Natural killer cell (primary cell): ENCODE measurements around the gene MVB12B. TPM values are rescaled to one million over a fixed set of nuclear protein-coding genes. Genes with fewer than 3 reads are reported as not detected.
A peak's percentile ranks its signal among the peaks of the same experiment; 100 is the strongest.

ENCODE experiments used
- ATAC-seq, 3 donors: fragments of 150-1000 bp in 2 of 3; fragments of 200-7000 bp in 1 of 3; cut with Tn5 transposase; 1 replicate in 1 of 3; 2 replicates in 2 of 3; pipeline ENCODE4 v1.10.0; 2021; ENCODE audit warnings: mild to moderate bottlenecking in 2 of 3, moderate library complexity in 2 of 3
- DNase-seq, 2 donors: peaks; one replicate each; pipeline versions ENCODE4 v3.0.0 to v3.0.0-alpha.2; 2013 to 2021; ENCODE audit warnings: mixed read lengths in 1 of 2
- H3K27ac ChIP-seq: one replicate; pipeline ENCODE4 v1.5.1; 2013; ENCODE audit warnings: mild to moderate bottlenecking, low read length
- H3K27me3 ChIP-seq: one replicate; pipeline ENCODE4 v1.6.1; 2013; ENCODE audit warnings: low read length; ENCODE audit not compliant: control insufficient read depth, insufficient read depth
- H3K36me3 ChIP-seq: one replicate; pipeline ENCODE4 v1.6.1; 2013; ENCODE audit warnings: low read length; ENCODE audit not compliant: control insufficient read depth, insufficient read depth
- H3K4me1 ChIP-seq: one replicate; pipeline ENCODE4 v1.6.1; 2013; ENCODE audit warnings: low read length; ENCODE audit not compliant: control insufficient read depth, insufficient read depth
- H3K4me3 ChIP-seq: one replicate; pipeline ENCODE4 v1.5.1; 2013; ENCODE audit warnings: low read length
- H3K9me3 ChIP-seq: one replicate; pipeline ENCODE4 v1.6.1; 2013; ENCODE audit warnings: low read length; ENCODE audit not compliant: control insufficient read depth, insufficient read depth
- H3K27ac Mint-ChIP-seq, 2 donors: one replicate each; pipeline ENCODE4 v1.8.0; 2022; ENCODE audit warnings: mild to moderate bottlenecking in 2 of 2, mixed read lengths in 2 of 2, moderate library complexity in 1 of 2
- H3K27me3 Mint-ChIP-seq, 2 donors: one replicate each; pipeline ENCODE4 v1.8.0; 2022; ENCODE audit warnings: low read depth in 2 of 2, mixed read lengths in 2 of 2
- H3K36me3 Mint-ChIP-seq: one replicate; pipeline ENCODE4 v1.8.0; 2022; ENCODE audit warnings: mixed read lengths
- H3K4me1 Mint-ChIP-seq, 2 donors: one replicate each; pipeline ENCODE4 v1.8.0; 2022; ENCODE audit warnings: mixed read lengths in 2 of 2
- H3K4me3 Mint-ChIP-seq: one replicate; pipeline ENCODE4 v1.8.0; 2022; ENCODE audit warnings: mild to moderate bottlenecking, moderate library complexity, mixed read lengths
- H3K9me3 Mint-ChIP-seq, 2 donors: one replicate each; pipeline ENCODE4 v1.8.0; 2022; ENCODE audit warnings: mixed read lengths in 2 of 2
- CTCF ChIP-seq: fragments of 200-600 bp; IDR thresholded peaks from one replicate; pipeline ENCODE4 v1.8.0; 2022; ENCODE audit warnings: antibody characterized with exemption
- WGBS: methylation state at CpG from one replicate; pipeline ENCODE4 v1.1.7; 2013; ENCODE audit warnings: missing lambda C conversion rate; ENCODE audit not compliant: insufficient coverage; 5-methylcytosine and 5-hydroxymethylcytosine counted together
- intact Hi-C: fragments of 100-400 bp; cut with micrococcal nuclease; formaldehyde crosslinking; loops from one replicate; pipeline ENCODE4 v1.14.2; 2022
- total RNA-seq, 4 donors: library from RNA; stranded (reverse); fragments of 120-200 nt in 1 of 4; gene quantifications; one replicate each; pipeline versions ENCODE4 v1.2.3 to v1.2.4, GENCODE V29; 2013 to 2022

MVB12B gene
- total RNA-seq, 3 donors from 2014 or later (not counting 1 experiment from before 2014, with no cell fraction given), result 2.0 to 13.0 (median 7.8) TPM

- Histone ChIP-seq H3K9me3 (no peaks in the 10 kb centered on the region), H3K27ac (no peak overlapping the region), H3K36me3 (no peaks in the 10 kb centered on the region), H3K4me3 (no peak overlapping the region), H3K4me1 (peaks cover 15% of the 10 kb centered on the region), H3K27me3 (peaks cover 7% of the 10 kb centered on the region)
- H3K9me3 Mint-ChIP-seq, result no peaks in the 10 kb centered on the region
- 81% methylated on average over 3 of the region's 3 CpGs for WGBS
- ATAC-seq (no peak), DNase-seq (no peak)
- H3K27ac Mint-ChIP-seq, result no peak overlapping the region
- intact Hi-C loops, result loop anchor here (1.0 to 5.0 kb wide), 5 partner anchors 93 to 933 kb away; no protein-coding TSS in a partner anchor
- no peaks in the 10 kb centered on the region for H3K36me3 Mint-ChIP-seq
- peaks cover 0 to 6% of the 10 kb centered on the region in 2 donors for H3K27me3 Mint-ChIP-seq
- H3K4me1 Mint-ChIP-seq, result peaks cover 6 to 9% of the 10 kb centered on the region in 2 donors
- peak; percentile 54 for TF ChIP-seq CTCF
- H3K4me3 Mint-ChIP-seq, result no peak overlapping the region
These were observed 164.9 kb downstream of the MVB12B start for GRCh38 chr9:126491568-126491879.

- intact Hi-C loops, result loop anchor here (1.0 to 5.0 kb wide), 5 partner anchors 94 to 934 kb away; no protein-coding TSS in a partner anchor
- TF ChIP-seq CTCF, result no peak
- peaks cover 7% of the 10 kb centered on the region for H3K27me3 ChIP-seq
- Mint-ChIP-seq H3K27ac (no peak overlapping the region), H3K36me3 (no peaks in the 10 kb centered on the region), H3K4me3 (no peak overlapping the region), H3K9me3 (no peaks in the 10 kb centered on the region), H3K4me1 (peaks cover 6 to 9% of the 10 kb centered on the region in 2 donors), H3K27me3 (peaks cover 0 to 6% of the 10 kb centered on the region in 2 donors)
- H3K9me3 ChIP-seq, result no peaks in the 10 kb centered on the region
- DNase-seq, result no peak
- no peaks in the 10 kb centered on the region for H3K36me3 ChIP-seq
- ATAC-seq, result no peak
- WGBS, result 89% methylated on average over 9 of the region's 10 CpGs
- no peak overlapping the region for H3K4me3 ChIP-seq
- H3K4me1 ChIP-seq, result peaks cover 15% of the 10 kb centered on the region
- no peak overlapping the region for H3K27ac ChIP-seq
These were observed 165.3 kb downstream of the MVB12B start for GRCh38 chr9:126491949-126492348.

GRCh38 chr9:126494264-126494663, 167.6 kb downstream of the MVB12B start:
- ATAC-seq (no peak), DNase-seq (no peak)
- Mint-ChIP-seq H3K27me3 (peaks cover 0 to 6% of the 10 kb centered on the region in 2 donors), H3K4me3 (no peak overlapping the region), H3K4me1 (peaks cover 12 to 14% of the 10 kb centered on the region in 2 donors), H3K27ac (no peak overlapping the region), H3K36me3 (no peaks in the 10 kb centered on the region), H3K9me3 (no peaks in the 10 kb centered on the region)
- TF ChIP-seq CTCF, result no peak
- no peaks in the 10 kb centered on the region for H3K36me3 ChIP-seq
- H3K27me3 ChIP-seq, result peaks cover 7% of the 10 kb centered on the region
- intact Hi-C loops, result loop anchor here (5.0 kb wide), 1 partner anchor 267 kb away; no protein-coding TSS in a partner anchor
- WGBS, result 85% methylated on average over 6 of the region's 6 CpGs
- H3K9me3 ChIP-seq, result no peaks in the 10 kb centered on the region
- peaks cover 21% of the 10 kb centered on the region for H3K4me1 ChIP-seq
- no peak overlapping the region for H3K4me3 ChIP-seq
- no peak overlapping the region for H3K27ac ChIP-seq

GRCh38 chr9:126494746-126495145, 168.1 kb downstream of the MVB12B start:
- Histone ChIP-seq H3K9me3 (no peaks in the 10 kb centered on the region), H3K36me3 (no peaks in the 10 kb centered on the region), H3K27me3 (peaks cover 8% of the 10 kb centered on the region), H3K27ac (no peak overlapping the region), H3K4me1 (peaks cover 23% of the 10 kb centered on the region), H3K4me3 (no peak overlapping the region)
- 100% methylated on average over 1 of the region's 1 CpG for WGBS
- intact Hi-C loops, result loop anchor here (5.0 kb wide), 1 partner anchor 267 kb away; no protein-coding TSS in a partner anchor
- Mint-ChIP-seq H3K36me3 (no peaks in the 10 kb centered on the region), H3K27me3 (peaks cover under 1 to 8% of the 10 kb centered on the region in 2 donors), H3K9me3 (no peaks in the 10 kb centered on the region), H3K4me3 (no peak overlapping the region), H3K27ac (no peak overlapping the region), H3K4me1 (peaks cover 14 to 18% of the 10 kb centered on the region in 2 donors)
- no peak for DNase-seq
- ATAC-seq, result no peak
- TF ChIP-seq CTCF, result no peak
